Kidney (tissue), 14 donors: ENCODE results near the gene CALCOCO1. TPM values are rescaled to one million over a fixed set of nuclear protein-coding genes. Genes with fewer than 3 reads are reported as not detected.

ENCODE experiments used
- DNase-seq, 5 donors: peaks; one replicate each; pipeline ENCODE4 v3.0.0-alpha.2; 2013 to 2020
- FAIRE-seq: peaks from 2 replicates; lab custom pipeline; 2012; peaks lifted over from hg19 to GRCh38; lab: Jason Lieb, UNC
- H3K27ac ChIP-seq, 2 donors: one replicate each; pipeline ENCODE4 v1.7.0; 2013; ENCODE audit warnings: low read depth in 2 of 2, low read length in 2 of 2, inconsistent platforms in 1 of 2
- H3K27me3 ChIP-seq: one replicate; pipeline ENCODE4 v1.7.1; 2013; ENCODE audit warnings: low read length, inconsistent platforms; ENCODE audit not compliant: control insufficient read depth, insufficient read depth
- H3K36me3 ChIP-seq, 3 donors: one replicate each; pipeline versions ENCODE4 v1.7.0 to v1.7.1; 2013; ENCODE audit warnings: low read length in 3 of 3, control low read depth in 1 of 3, inconsistent platforms in 1 of 3; ENCODE audit not compliant: insufficient read depth in 3 of 3, control insufficient read depth in 2 of 3
- H3K4me1 ChIP-seq, 3 donors: one replicate each; pipeline versions ENCODE4 v1.7.0 to v1.7.1; 2013; ENCODE audit warnings: low read length in 3 of 3, inconsistent platforms in 1 of 3, low read depth in 1 of 3; ENCODE audit not compliant: control insufficient read depth in 2 of 3, insufficient read depth in 2 of 3
- H3K4me3 ChIP-seq, 3 donors: one replicate each; pipeline versions ENCODE4 v1.7.0 to v1.8.1; 2013; ENCODE audit warnings: low read length in 3 of 3, control low read depth in 1 of 3, inconsistent platforms in 1 of 3
- H3K9ac ChIP-seq, 3 donors: one replicate each; pipeline versions ENCODE4 v1.7.0 to v1.7.1; 2013; ENCODE audit warnings: low read length in 3 of 3, control low read depth in 1 of 3, inconsistent platforms in 1 of 3
- H3K9me3 ChIP-seq, 3 donors: one replicate each; pipeline versions ENCODE4 v1.7.0 to v1.7.1; 2013; ENCODE audit warnings: low read length in 3 of 3, control low read depth in 1 of 3, inconsistent platforms in 1 of 3; ENCODE audit not compliant: control insufficient read depth in 2 of 3, insufficient read depth in 1 of 3
- intact Hi-C: fragments of 100-400 bp; cut with DNase I; formaldehyde crosslinking; loops from one replicate; pipeline ENCODE4 v1.11.1; 2022
- polyA plus RNA-seq: library from polyadenylated mRNA; stranded (reverse); fragments of 350-450 nt; fragmentation: Illumina TruSeq; extraction: RNeasy Lipid Tissue Mini Kit (QIAGEN cat#74804); gene quantifications from one replicate; pipeline ENCODE4 v1.2.3, GENCODE V29; 2014; ENCODE audit warnings: low read depth, low replicate concordance; ENCODE audit not compliant: insufficient read depth
- total RNA-seq: library from RNA; stranded (reverse); fragmentation: NEBNext Ultra II Directional; extraction: Animal tissue kit (Norgen Biotek cat#: 25700); gene quantifications from one replicate; pipeline ENCODE4 v1.2.1, GENCODE V29; 2021
- TF ChIP-seq, protein P1 (sequence below): IDR thresholded peaks from 3 replicates; pipeline ENCODE4 v1.5.1; 2012; ENCODE audit warnings: mild to moderate bottlenecking, moderate library complexity, borderline replicate concordance; ENCODE audit not compliant: insufficient read depth; ENCODE audit errors: extremely low read depth
- donor health status: control.
- donor health status: control.
- donor health status: control.
- donor health status: control.
- donor health status: control.
- donor health status: DM: yes; HTN: yes; CAD: no.
- donor health status: Normal renal cell carcinoma (clear cell type).

The CALCOCO1 gene
- total and polyA plus RNA-seq, 2 donors from 2014 or later, result 82.2 to 109 TPM

DNA sequence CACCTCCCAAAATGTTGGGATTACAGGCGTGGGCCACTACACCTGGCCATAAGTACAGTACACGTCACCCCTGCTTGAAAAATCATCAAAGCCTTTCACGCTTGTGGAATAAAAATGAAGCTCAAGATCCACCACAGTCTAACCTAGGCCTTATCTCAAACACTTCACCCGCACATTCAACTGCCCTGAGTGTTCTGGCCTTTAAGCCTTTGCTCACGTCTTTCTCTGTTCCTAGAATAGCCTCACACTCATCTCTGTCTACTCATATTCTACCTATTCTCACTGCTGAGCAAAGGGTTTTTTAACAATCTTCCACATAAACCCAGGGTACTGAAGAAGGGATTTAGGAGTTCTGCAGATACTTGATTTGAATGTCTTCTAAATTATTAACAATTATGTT, 9.9 kb downstream of the CALCOCO1 start:
- TF ChIP-seq, protein P1, sequence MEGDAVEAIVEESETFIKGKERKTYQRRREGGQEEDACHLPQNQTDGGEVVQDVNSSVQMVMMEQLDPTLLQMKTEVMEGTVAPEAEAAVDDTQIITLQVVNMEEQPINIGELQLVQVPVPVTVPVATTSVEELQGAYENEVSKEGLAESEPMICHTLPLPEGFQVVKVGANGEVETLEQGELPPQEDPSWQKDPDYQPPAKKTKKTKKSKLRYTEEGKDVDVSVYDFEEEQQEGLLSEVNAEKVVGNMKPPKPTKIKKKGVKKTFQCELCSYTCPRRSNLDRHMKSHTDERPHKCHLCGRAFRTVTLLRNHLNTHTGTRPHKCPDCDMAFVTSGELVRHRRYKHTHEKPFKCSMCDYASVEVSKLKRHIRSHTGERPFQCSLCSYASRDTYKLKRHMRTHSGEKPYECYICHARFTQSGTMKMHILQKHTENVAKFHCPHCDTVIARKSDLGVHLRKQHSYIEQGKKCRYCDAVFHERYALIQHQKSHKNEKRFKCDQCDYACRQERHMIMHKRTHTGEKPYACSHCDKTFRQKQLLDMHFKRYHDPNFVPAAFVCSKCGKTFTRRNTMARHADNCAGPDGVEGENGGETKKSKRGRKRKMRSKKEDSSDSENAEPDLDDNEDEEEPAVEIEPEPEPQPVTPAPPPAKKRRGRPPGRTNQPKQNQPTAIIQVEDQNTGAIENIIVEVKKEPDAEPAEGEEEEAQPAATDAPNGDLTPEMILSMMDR, result no peak
- intact Hi-C loops, result no loop called here
- H3K4me3 ChIP-seq, result no peak overlapping the region

DNA sequence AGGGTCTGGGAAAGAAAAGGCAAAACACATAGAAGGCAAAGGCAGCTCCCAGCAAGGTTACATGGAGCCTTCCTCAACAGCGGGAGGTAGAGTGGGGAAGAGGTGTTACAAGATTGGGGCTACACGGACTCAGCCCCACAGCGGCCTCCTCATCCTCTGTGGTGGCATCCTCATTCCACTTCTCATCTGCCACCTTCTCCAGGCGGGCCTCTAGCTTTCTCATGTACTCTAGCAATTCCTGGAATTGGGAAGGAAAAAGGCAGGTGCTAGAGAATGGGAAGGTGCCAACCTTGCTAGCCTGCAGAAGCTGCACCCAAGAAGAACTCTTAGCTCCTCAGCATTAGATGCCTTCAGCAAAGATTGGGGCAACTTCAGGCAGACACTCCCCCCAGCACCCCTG, 13.2 kb downstream of the CALCOCO1 start:
- no peaks in the 10 kb centered on the region for H3K9me3 ChIP-seq
- H3K9ac ChIP-seq, result no peak overlapping the region
- no peak for DNase-seq
- H3K4me1 ChIP-seq, result no peaks in the 10 kb centered on the region
- TF ChIP-seq, protein P1, result no peak
- no peak overlapping the region for H3K4me3 ChIP-seq
- no peak overlapping the region for H3K27ac ChIP-seq
- H3K36me3 ChIP-seq, result peaks cover 2 to 44% (median 32%) of the 10 kb centered on the region in 3 donors
- H3K27me3 ChIP-seq, result no peaks in the 10 kb centered on the region
- intact Hi-C loops, result no loop called here
- FAIRE-seq, result no peak

More for the DNA sequence above, 9.9 kb downstream of the CALCOCO1 start:
- DNase-seq, result no peak
- H3K27me3 ChIP-seq, result no peaks in the 10 kb centered on the region
- no peak for FAIRE-seq
- no peak overlapping the region for H3K9ac ChIP-seq
- no peaks in the 10 kb centered on the region for H3K4me1 ChIP-seq
- no peak overlapping the region for H3K27ac ChIP-seq
- peaks cover 2 to 72% (median 59%) of the 10 kb centered on the region in 3 donors for H3K36me3 ChIP-seq
- no peaks in the 10 kb centered on the region for H3K9me3 ChIP-seq

DNA sequence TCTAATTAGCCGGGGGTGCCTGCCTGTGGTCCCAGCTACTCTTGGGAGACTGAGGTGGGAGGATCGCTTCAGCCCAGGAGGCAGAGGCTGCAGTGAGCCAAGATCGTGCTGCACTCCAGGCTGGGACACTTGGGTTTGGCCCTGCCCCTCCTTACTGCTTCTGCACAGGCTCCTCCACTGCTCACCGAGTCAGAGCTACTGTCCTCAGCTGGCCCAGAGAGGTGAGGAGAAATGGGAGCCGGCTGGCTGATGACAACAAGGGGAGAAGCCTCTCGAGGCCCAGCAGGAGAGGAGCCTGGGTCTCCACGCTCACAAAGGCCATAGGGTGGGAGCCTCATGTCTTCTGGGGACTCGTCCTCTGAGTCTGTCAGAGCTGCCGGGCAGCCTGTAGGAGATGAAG, 13.7 kb downstream of the CALCOCO1 start:
- Histone ChIP-seq H3K9me3 (no peaks in the 10 kb centered on the region), H3K27me3 (no peaks in the 10 kb centered on the region), H3K4me1 (no peaks in the 10 kb centered on the region), H3K4me3 (no peak overlapping the region), H3K27ac (no peak overlapping the region), H3K36me3 (peaks cover 2 to 44% (median 32%) of the 10 kb centered on the region in 3 donors), H3K9ac (no peak overlapping the region)
- intact Hi-C loops, result no loop called here
- TF ChIP-seq, protein P1, result no peak
- DNase-seq (no peak), FAIRE-seq (no peak)
